ACC112 (cell line): ENCODE results near the gene TMCC1.
"Not testable (repeated sequence)": the region's sequence is repeated elsewhere in the genome, so short reads cannot be mapped to it uniquely, and the experiment has no call there.

Source experiments
- H2AFZ ChIP-seq: fragments of 200-600 bp; sonication (generic); one replicate; pipeline ENCODE4 v1.6.0; 2017; ENCODE audit warnings: antibody characterized with exemption, low read length; ENCODE audit not compliant: unreplicated experiment
- H3K27ac ChIP-seq: fragments of 200-600 bp; sonication (generic); 2 replicates; pipeline ENCODE4 v1.5.1; 2014; ENCODE audit warnings: low read depth, mild to moderate bottlenecking, antibody characterized with exemption, low read length, moderate library complexity
- H3K27me3 ChIP-seq: fragments of 200-600 bp; sonication (generic); 2 replicates; pipeline ENCODE4 v1.6.1; 2014; ENCODE audit warnings: mild to moderate bottlenecking, antibody characterized with exemption, low read length, moderate library complexity, mixed read lengths; ENCODE audit not compliant: insufficient read depth
- H3K36me3 ChIP-seq: fragments of 200-600 bp; sonication (generic); 2 replicates; pipeline ENCODE4 v1.6.1; 2016; ENCODE audit warnings: mild to moderate bottlenecking, antibody characterized with exemption, low read length, moderate library complexity, mixed read lengths; ENCODE audit not compliant: insufficient read depth
- H3K4me1 ChIP-seq: fragments of 200-600 bp; sonication (generic); one replicate; pipeline ENCODE4 v1.6.1; 2016; ENCODE audit warnings: low read length, mixed read lengths; ENCODE audit not compliant: insufficient read depth, unreplicated experiment, control insufficient read depth
- H3K4me3 ChIP-seq: fragments of 200-600 bp; sonication (generic); 2 replicates; pipeline ENCODE4 v1.5.1; 2014; ENCODE audit warnings: mild to moderate bottlenecking, low read depth, low read length
- H3K79me2 ChIP-seq: fragments of 200-600 bp; sonication (generic); one replicate; pipeline ENCODE4 v1.6.0; 2016; ENCODE audit warnings: low read length; ENCODE audit not compliant: control insufficient read depth, unreplicated experiment, insufficient read depth

TMCC1 gene

DNA sequence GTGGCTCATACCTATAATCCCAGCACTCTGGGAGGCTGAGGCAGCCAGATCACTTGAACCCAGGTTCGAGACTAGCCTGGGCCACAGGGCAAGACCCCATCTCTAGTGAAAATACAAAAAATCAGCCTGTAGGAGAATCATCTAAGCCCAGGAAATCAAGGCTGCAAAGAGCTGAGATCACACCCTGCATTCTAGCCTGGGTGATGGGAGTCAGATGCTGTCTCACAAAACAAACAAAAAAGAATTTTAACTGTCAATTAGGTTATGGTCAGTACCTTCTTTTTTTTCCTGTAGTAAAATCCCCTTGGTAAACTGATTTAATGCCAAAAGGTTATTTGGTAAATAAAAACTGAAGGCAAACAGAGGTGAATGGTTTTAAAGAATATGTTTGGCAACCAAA is 29.0 kb downstream of the TMCC1 start:
- peaks cover 10% of the 10 kb centered on the region for H3K4me1 ChIP-seq
- no peak overlapping the region for H3K4me3 ChIP-seq
- no peak overlapping the region for H2AFZ ChIP-seq
- H3K79me2 ChIP-seq, result peaks cover 14% of the 10 kb centered on the region
- H3K36me3 ChIP-seq, result peaks cover 11% of the 10 kb centered on the region; the same call in 1 of the 2 replicates
- H3K27me3 ChIP-seq, result no peaks in the 10 kb centered on the region
- no peak overlapping the region for H3K27ac ChIP-seq

DNA sequence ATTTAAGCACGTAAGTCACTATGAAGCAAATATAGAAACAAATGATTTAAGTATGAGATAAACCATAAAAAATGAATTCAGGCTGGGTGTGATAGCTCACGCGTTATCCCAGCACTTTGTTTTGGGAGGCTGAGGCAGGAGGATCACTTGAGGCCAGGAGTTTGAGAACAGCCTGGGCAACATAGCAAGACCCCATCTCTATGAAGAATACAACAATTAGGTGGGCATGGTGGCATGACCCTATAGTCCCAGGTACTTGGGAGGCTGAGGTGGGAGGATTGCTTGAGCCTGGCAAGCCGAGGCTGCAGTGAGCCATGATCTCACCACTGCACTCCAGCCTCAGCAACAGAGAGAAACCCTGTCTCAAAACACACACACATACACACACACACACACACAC is 34.2 kb downstream of the TMCC1 start:
- Histone ChIP-seq H3K79me2 (peaks cover 10% of the 10 kb centered on the region), H3K27ac (no peak overlapping the region), H3K36me3 (peaks cover 6% of the 10 kb centered on the region; the same call in 1 of the 2 replicates), H2AFZ (no peak overlapping the region), H3K4me3 (no peak overlapping the region), H3K27me3 (no peaks in the 10 kb centered on the region), H3K4me1 (peaks cover 26% of the 10 kb centered on the region)

DNA sequence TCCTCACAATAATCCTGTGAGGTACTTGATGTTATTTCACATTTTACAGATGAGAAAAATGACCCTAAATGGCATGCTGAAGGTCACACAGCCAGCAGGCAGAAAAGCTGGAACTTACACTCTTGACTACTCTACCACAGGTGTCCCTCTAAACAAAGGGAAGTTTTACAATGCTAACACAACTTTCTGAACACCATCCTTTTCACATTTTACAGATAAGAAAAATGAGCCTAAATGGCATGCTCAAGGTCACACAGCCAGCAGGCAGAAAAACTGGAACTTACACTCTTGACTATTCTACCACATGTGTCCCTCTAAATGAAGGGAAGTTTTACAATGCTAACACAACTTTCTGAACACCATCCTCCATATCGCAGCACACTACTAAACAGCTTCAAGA is 35.6 kb downstream of the TMCC1 start:
- Histone ChIP-seq H3K27ac (no peak overlapping the region), H3K36me3 (peaks cover 6% of the 10 kb centered on the region; the same call in 1 of the 2 replicates), H3K4me3 (no peak overlapping the region), H3K27me3 (no peaks in the 10 kb centered on the region), H3K4me1 (peaks cover 26% of the 10 kb centered on the region), H3K79me2 (peaks cover 16% of the 10 kb centered on the region), H2AFZ (no peak overlapping the region)

- H3K27me3 ChIP-seq, H3K36me3 ChIP-seq, H2AFZ ChIP-seq, H3K4me3 ChIP-seq: not testable (repeated sequence)
- H3K4me1 ChIP-seq, result peaks cover 26% of the 10 kb centered on the region
- H3K79me2 ChIP-seq, result peaks cover 16% of the 10 kb centered on the region
- H3K27ac ChIP-seq, result peak overlapping the region; percentile 94
Measured at GRCh38 chr3:129856790-129857189, 36.7 kb downstream of the TMCC1 start.

- Histone ChIP-seq H3K36me3 (0 out of 2 replicates have a peak, but pooled peaks cover 4% of the 10 kb centered on the region), H3K27ac (peak overlapping the region; percentile 94), H3K4me3 (peak overlapping the region; percentile 60), H3K4me1 (peaks cover 26% of the 10 kb centered on the region), H2AFZ (peak overlapping the region; percentile 24), H3K27me3 (no peaks in the 10 kb centered on the region), H3K79me2 (peaks cover 16% of the 10 kb centered on the region)
Measured at GRCh38 chr3:129855832-129856419, 37.6 kb downstream of the TMCC1 start.

GRCh38 chr3:129855170-129855831 is 38.2 kb downstream of the TMCC1 start:
- Histone ChIP-seq H2AFZ (peak overlapping the region; percentile 15), H3K27me3 (no peaks in the 10 kb centered on the region), H3K4me3 (peak overlapping the region; percentile 60), H3K79me2 (peaks cover 16% of the 10 kb centered on the region), H3K36me3 (0 out of 2 replicates have a peak, but pooled peaks cover 4% of the 10 kb centered on the region), H3K4me1 (peaks cover 26% of the 10 kb centered on the region), H3K27ac (peak overlapping the region; percentile 94)

GRCh38 chr3:129854460-129854859 is 39.1 kb downstream of the TMCC1 start:
- peaks cover 26% of the 10 kb centered on the region for H3K4me1 ChIP-seq
- H3K4me3 ChIP-seq, result peak overlapping the region; percentile 60; the same call in 1 of the 2 replicates
- 0 out of 2 replicates have a peak, but pooled peaks cover 4% of the 10 kb centered on the region for H3K36me3 ChIP-seq
- no peak overlapping the region for H2AFZ ChIP-seq
- H3K27me3 ChIP-seq, result no peaks in the 10 kb centered on the region
- H3K79me2 ChIP-seq, result peaks cover 13% of the 10 kb centered on the region
- H3K27ac ChIP-seq, result peak overlapping the region; percentile 94

GRCh38 chr3:129845956-129846355 is 47.6 kb downstream of the TMCC1 start:
- H3K27me3 ChIP-seq, result no peaks in the 10 kb centered on the region
- no peak overlapping the region for H2AFZ ChIP-seq
- no peak overlapping the region for H3K27ac ChIP-seq
- H3K36me3 ChIP-seq, result peaks cover 10% of the 10 kb centered on the region
- H3K4me3 ChIP-seq, result no peak overlapping the region
- H3K4me1 ChIP-seq, result peaks cover 4% of the 10 kb centered on the region
- no peaks in the 10 kb centered on the region for H3K79me2 ChIP-seq

DNA sequence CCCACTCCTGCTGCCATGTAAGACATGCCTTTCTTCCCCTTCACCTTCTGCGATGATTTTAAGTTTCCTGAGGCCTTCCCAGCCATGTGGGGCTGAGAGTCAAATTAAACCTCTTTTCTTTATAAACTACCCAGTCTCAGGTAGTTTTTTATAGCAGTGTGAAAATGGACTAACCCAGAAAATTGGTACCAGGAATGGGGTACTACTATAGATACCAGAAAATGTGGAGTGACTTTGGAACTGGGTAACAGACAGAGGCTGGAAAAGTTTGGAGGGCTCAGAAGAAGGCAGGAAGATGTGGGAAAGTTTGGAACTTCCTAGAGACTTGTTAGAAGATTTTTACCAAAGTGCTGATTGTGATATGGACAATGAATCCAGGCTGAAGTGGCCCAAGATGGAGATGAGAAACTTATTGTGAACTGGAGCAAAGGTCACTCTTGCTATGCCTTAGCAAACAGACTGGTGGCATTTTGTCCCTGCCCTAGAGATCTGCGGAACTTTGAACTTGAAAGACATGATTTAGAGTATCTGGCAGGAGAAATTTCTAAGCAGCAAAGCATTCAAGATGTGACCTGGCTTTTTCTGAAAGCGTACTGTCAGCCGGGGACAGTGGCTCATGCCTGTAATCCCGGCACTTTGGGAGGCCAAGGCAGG is 52.7 kb downstream of the TMCC1 start:
- no peak overlapping the region for H2AFZ ChIP-seq
- H3K4me1 ChIP-seq, result peaks cover 4% of the 10 kb centered on the region
- H3K36me3 ChIP-seq, result peaks cover 5% of the 10 kb centered on the region; the same call in 1 of the 2 replicates
- H3K4me3 ChIP-seq, result no peak overlapping the region
- no peak overlapping the region for H3K27ac ChIP-seq
- H3K27me3 ChIP-seq, result no peaks in the 10 kb centered on the region
- H3K79me2 ChIP-seq, result no peaks in the 10 kb centered on the region

DNA sequence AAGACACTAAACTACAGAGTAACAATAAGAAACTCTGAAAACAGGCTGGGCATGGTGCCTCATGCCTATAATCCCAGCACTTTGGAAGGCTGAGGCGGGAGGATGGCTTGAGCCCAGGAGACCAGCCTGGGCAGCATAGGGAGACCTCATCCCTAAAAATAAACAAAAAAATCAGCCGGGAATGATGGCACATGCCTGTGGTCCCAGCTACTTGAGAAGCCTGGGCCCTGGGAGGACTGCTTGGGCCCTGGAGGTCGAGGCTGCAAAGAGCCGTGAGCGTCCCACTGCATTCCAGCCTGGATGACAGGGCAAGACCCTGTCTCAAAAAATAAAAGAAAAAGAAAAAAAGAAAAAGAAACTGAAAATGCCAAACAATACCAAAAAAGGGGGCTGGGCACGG is 55.4 kb downstream of the TMCC1 start:
- Histone ChIP-seq H3K79me2 (no peaks in the 10 kb centered on the region), H3K36me3 (no peaks in the 10 kb centered on the region; the same call in 1 of the 2 replicates), H2AFZ (no peak overlapping the region), H3K27me3 (no peaks in the 10 kb centered on the region), H3K4me3 (no peak overlapping the region), H3K27ac (no peak overlapping the region), H3K4me1 (no peaks in the 10 kb centered on the region)
